ENCODE data around the gene LRRC4C.

DNA sequence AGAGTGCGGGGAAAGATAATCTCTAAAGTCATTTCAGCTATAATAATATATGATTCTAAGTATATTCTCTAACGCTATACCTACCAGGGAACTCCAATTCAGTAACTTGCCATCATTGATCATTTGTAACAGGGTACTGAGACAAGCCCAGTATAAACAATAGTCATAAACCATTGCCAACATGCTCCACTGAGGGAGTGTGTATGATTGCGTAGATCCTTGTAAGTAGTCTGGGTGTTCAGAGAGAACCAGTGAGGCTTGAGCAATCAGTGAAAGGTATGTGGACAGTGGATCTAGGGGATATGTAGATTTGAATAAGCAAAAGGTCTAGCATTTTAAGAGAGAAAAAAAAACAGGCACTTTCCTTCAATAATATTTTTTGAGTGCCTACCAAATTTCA lies 1326.0 kb downstream of the LRRC4C start:
- TF ChIP-seq, protein P1, sequence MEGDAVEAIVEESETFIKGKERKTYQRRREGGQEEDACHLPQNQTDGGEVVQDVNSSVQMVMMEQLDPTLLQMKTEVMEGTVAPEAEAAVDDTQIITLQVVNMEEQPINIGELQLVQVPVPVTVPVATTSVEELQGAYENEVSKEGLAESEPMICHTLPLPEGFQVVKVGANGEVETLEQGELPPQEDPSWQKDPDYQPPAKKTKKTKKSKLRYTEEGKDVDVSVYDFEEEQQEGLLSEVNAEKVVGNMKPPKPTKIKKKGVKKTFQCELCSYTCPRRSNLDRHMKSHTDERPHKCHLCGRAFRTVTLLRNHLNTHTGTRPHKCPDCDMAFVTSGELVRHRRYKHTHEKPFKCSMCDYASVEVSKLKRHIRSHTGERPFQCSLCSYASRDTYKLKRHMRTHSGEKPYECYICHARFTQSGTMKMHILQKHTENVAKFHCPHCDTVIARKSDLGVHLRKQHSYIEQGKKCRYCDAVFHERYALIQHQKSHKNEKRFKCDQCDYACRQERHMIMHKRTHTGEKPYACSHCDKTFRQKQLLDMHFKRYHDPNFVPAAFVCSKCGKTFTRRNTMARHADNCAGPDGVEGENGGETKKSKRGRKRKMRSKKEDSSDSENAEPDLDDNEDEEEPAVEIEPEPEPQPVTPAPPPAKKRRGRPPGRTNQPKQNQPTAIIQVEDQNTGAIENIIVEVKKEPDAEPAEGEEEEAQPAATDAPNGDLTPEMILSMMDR (IDR thresholded peaks at IDR 0.05; ENCODE audit: low read depth, low read length, missing input control), result no peak
- no peak for TF ChIP-seq YY1 (IDR thresholded peaks at IDR 0.05)
- TF ChIP-seq GABPA (IDR thresholded peaks at IDR 0.05 in 1 of 2, conservative IDR thresholded peaks at IDR 0.05 in 1 of 2), result no peak
- TF ChIP-seq EGR1 (IDR thresholded peaks at IDR 0.05; ENCODE audit: low read depth in 2 of 2), result no peak
- TF ChIP-seq, protein P2, sequence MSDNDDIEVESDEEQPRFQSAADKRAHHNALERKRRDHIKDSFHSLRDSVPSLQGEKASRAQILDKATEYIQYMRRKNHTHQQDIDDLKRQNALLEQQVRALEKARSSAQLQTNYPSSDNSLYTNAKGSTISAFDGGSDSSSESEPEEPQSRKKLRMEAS (IDR thresholded peaks at IDR 0.05), result no peak
- TF ChIP-seq, protein P3, sequence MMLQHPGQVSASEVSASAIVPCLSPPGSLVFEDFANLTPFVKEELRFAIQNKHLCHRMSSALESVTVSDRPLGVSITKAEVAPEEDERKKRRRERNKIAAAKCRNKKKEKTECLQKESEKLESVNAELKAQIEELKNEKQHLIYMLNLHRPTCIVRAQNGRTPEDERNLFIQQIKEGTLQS (IDR thresholded peaks at IDR 0.05), result no peak

Measured in liver (tissue), 3 donors.